Activated CD8-positive, alpha-beta memory T cell treated with anti-CD3 and anti-CD28 coated beads, Interleukin-2, amount 50 U/mL, for 1 hour (primary cell): Measurements from ENCODE around the gene ZNF521.

Experiments
- DNase-seq: peaks from one replicate; pipeline ENCODE4 v3.0.0-alpha.2; 2020; ENCODE audit errors: extremely low read depth

The ZNF521 gene

DNA sequence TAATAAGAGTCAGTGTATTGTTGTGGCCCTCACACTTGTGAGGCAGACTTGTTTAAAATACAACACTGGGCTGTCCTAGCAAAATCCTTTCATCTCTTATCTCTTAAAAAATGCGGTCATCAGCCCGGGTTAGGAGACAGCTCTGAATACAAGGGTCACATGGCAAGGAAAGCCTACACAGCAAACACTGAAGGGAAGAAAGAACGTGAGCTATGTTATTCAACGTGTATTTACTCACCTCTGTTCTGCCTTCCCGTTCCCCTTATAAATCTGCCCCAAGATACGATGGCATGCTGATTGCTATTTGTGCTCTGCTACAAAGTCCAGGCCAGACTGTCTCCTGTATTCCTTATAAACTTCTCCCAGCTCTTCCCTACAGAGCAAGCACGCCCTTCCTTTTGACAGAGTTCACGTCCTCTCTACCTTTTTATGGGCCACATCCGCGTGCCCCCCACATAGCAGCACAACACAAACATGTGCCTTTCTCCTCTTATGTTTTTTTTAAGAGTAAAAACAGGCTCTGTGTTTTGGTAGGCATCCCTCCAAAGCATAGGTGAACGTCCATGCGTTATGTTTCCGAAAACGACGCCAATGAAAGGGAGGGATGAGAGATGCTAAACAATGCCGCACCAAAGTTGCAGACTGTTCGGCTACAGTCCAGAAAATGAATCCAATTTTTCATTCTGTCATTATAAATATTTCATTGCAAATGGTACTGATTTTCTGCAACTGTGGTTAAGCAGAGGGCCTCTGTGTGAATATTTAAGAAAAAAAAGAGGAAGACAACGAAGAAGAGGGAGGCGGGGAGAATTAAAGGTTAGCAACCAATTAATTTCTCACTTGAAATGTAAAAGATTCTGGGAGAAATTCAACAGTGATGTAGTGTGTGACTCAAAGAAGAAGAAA is 274.7 kb downstream of the ZNF521 start:
- no peak for DNase-seq

DNA sequence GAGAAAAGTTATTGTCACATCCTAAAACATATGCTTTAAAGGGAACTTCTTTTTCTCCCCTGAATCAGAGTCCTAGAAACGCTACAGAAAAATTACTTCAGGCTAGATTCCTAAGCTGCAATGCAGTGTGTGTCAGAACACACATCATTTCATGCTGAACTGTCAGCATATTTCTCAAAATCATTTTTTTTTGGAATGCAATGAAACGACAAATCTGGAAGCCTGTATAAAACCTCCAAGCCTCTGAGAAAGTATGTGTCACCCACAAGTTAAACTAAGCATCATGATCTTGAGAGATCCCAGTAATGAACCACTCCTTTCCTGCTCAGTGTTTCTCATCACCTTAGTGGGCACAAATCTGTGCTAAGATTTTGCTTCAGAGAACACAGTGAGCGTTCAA is 276.2 kb downstream of the ZNF521 start:
- DNase-seq: no peak

DNA sequence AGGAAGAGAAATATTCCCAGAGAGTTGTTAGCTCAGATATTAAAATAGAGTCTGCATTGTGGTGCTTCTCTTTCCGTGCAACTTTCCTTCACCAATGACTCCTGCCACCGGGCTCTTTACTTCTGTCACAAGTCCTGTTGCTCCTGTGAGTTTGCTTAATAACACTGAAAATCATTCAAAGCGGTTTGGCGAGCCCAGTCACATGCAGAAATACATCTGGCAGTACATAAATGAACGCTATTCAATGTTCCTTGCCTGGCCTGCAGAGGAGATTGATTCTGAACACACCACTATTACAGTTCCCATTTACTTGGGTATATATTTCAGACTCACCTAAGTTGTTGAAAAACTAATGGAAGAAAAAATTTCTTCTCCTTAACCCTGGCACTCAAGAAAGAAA is 276.6 kb downstream of the ZNF521 start:
- no peak for DNase-seq

GRCh38 chr18:25074925-25075324 is 277.0 kb downstream of the ZNF521 start:
- no peak for DNase-seq

GRCh38 chr18:25072205-25072604 is 279.8 kb downstream of the ZNF521 start:
- no peak for DNase-seq

- DNase-seq: no peak
These were observed 284.5 kb downstream of the ZNF521 start for GRCh38 chr18:25067275-25068025.

DNA sequence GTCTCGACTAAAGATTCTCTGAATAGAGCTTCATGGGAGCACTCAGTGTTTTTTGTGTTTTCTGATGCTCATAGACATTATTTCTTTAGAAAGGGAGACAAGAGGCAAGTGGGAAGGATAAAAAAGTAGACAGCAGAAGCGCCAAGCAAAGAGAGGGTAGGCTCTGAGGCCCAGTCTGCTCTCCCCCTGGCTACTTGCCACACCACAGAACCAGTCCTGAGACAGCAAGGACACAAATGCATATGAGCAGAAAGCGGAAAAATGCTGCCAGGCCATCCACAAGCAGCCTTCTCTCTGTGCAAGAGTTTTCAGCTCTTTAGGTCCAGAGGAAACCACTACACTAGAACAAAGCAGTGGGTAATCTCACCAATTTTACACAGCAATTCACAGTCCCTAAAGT is 285.4 kb downstream of the ZNF521 start:
- no peak for DNase-seq

DNA sequence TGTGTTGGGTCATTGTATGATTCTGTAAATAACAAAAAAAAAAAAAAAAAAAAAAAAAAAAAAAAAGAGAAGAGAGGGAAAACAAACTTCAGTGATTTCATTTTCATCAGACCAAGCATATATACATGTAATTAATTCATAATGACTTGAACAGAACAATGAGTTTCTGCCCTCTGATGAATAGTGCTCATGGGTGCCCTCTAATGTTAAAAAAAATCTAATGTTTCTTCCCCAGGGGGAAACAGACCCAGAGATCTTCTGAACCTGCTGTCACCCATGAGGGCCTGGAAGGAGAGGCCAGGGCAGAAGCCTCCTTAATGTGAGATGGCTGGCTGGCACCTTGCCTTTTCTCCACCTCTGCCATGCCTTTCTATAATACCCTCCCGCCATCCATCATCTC is 289.2 kb downstream of the ZNF521 start:
- no peak for DNase-seq

DNA sequence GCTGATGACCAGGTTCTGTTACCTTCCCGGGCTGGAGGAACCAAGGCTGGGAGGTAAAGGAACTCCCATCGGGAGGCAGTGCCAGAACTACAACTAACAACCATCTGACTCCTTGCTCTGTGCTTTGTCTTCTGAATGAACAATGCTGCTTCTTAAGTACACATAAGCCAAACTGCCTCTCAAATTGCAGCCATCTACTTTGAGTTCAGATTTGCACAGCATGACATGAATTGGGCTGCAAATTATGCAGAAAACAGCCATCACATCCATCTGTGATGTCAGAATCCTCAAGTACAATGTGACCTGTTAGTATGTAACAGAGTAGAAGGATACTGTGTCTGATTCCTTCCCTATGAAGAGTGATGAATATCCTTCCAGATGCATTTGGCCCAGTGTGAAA is 290.6 kb downstream of the ZNF521 start:
- no peak for DNase-seq

- DNase-seq: no peak
These were observed 293.4 kb downstream of the ZNF521 start for GRCh38 chr18:25058521-25058920.

- no peak for DNase-seq
These were observed 294.4 kb downstream of the ZNF521 start for GRCh38 chr18:25057491-25058050.

DNA sequence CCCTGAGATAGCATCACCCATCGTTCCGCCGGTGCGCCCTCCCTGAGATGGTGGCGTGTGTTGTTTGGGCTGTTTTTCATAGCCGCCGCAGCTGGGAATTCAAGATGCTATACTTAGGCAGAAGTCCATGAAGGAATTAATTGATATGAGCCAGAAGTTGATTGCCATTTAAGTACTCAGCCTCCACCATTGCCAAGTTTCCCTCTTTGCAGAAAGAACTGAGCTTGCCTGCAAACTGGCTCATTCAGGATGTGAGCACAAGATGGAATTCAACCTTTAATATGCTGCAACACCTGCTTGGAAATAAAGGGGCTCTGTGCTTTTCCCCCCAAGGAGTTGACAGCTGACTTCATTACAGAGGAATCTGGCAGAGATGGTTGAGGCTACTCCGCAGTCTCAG is 295.5 kb downstream of the ZNF521 start:
- no peak for DNase-seq

- no peak for DNase-seq
These were observed 296.9 kb downstream of the ZNF521 start for GRCh38 chr18:25055076-25055475.

GRCh38 chr18:25053466-25053865 is 298.5 kb downstream of the ZNF521 start:
- DNase-seq: no peak

- no peak for DNase-seq
These were observed 299.4 kb downstream of the ZNF521 start for GRCh38 chr18:25052511-25052921.

DNA sequence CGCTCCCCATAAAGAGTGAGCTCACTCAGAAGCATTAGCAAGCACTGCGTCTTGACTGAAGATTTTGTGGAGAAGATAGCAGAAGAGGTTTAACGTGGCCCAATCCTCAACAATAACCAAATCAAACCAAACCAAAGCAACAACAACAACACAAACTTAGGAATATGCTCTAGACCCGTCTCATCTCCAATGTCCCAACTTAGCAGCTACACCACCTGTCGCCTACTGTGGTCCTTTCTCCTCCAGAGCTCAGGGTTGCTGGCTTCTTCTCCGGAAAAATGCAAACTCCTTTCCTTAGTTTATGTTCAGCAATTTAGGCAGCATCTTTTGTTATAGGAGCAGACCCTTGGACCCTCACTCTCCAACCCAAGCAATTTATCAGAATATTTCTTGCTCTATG is 301.4 kb downstream of the ZNF521 start:
- no peak for DNase-seq

DNA sequence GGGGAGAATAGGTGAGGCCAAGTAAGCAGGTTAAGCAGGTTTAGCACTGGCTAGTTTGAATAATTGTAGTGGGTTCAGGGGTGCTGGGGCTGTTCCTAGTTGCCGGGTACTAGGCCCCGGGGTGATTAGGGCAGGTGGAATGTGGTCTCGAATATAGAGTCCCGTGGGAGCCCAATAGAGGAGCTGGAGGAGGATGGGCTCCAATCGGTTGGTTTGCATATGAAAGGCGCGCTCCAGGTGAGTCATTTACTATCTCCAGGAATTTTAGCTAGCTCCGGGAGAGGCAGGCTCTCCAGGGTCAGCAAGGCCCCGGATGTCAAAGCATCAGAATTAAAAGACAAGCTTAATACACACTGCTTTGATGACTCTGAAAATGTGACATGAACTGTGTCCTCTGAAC is 304.0 kb downstream of the ZNF521 start:
- no peak for DNase-seq

- DNase-seq: no peak
These were observed 304.5 kb downstream of the ZNF521 start for GRCh38 chr18:25047421-25047820.

DNA sequence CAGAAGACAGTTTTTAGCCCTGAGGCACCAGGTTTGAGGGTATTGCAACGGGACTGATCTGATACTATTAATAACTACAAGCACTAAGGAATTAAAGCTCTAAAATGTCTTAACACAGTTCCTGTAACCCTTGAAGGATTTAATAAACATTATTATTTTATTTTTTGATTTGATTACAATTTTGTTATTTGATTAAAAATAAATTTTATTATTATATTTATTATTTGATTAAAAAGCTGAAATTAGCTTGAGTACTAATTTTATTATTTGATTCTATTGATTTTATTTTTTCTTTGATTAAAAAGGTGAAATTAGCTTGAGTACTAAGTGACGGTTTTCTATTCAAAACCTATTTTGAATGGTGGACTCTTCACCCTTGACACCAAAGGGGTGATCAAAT is 307.3 kb downstream of the ZNF521 start:
- DNase-seq: no peak

DNA sequence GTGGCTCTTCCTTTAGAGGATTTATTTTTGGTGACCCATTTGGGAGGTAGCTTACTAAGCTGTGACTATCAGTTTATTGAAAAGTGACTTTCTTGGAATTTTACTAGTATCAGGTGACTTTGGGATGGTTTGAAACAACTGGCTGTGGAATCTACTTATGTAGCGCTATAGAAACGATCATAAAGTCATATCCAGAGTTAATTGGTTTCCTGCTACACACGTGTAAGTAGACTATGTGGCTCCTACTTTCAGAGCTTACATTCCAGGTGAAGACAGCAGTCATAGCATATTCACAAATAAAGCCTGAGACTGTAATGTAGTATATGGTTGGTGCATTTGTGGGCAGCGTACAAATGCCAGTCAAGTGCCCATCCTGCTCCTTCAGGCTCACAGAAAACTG is 308.9 kb downstream of the ZNF521 start:
- no peak for DNase-seq

GRCh38 chr18:25042641-25043051 is 309.3 kb downstream of the ZNF521 start:
- no peak for DNase-seq

GRCh38 chr18:25039781-25040180 is 312.2 kb downstream of the ZNF521 start:
- no peak for DNase-seq

- no peak for DNase-seq
These were observed 313.7 kb downstream of the ZNF521 start for GRCh38 chr18:25038261-25038660.
